HepG2 (cell line): ENCODE data around the gene SYT11. TPM values are rescaled to one million over a fixed set of nuclear protein-coding genes. Genes with fewer than 3 reads are reported as not detected.

Source experiments
- ATAC-seq: fragments of 200-7000 bp; cut with Tn5 transposase; 3 replicates; pipeline ENCODE4 v1.9.1; 2020; ENCODE audit warnings: mild to moderate bottlenecking, moderate library complexity
- BruUV-seq: library from RNA; stranded (reverse); fragments of 400-500 nt; replicated peaks from 2 replicates; lab custom pipeline; 2021; lab: Mats Ljungman, UMichigan
- CTCF ChIA-PET: fragments of 300-600 bp; formaldehyde crosslinking; extraction: SDS; loops from one replicate; lab custom pipeline; 2021; ENCODE audit warnings: low total read pairs, inconsistent platforms, low intra/inter-chr PET ratio; lab: Yijun Ruan, JAX
- POLR2A ChIA-PET: fragments of 350-600 bp; sonication (Branson Sonifier 250); formaldehyde crosslinking; loops from one replicate; lab custom pipeline; 2020; ENCODE audit warnings: antibody characterized with exemption, inconsistent platforms; lab: Yijun Ruan, JAX
- DNase-seq: peaks from one replicate; pipeline ENCODE4 v3.0.0-alpha.2; 2015; ENCODE audit warnings: low spot score
- FAIRE-seq: peaks from 3 replicates; lab custom pipeline; 2011; peaks lifted over from hg19 to GRCh38; lab: Jason Lieb, UNC
- H2AFZ ChIP-seq: one replicate; pipeline ENCODE4 v1.6.1; 2011; ENCODE audit warnings: low read length, inconsistent platforms
- H3K27ac ChIP-seq: fragments of 300-600 bp; 3 replicates; pipeline ENCODE4 v1.8.0; 2011; ENCODE audit warnings: mixed run types, mild to moderate bottlenecking, mixed read lengths, low read length, inconsistent platforms; ENCODE audit not compliant: insufficient read depth; ENCODE audit errors: extremely low read length
- H3K27me3 ChIP-seq, 2 experiments: fragments of 200-600 bp in 1 of 2; 2 replicates in 1 of 2; 3 replicates in 1 of 2; pipeline versions ENCODE4 v1.6.0 to v1.8.0; 2011; ENCODE audit warnings: low read length in 2 of 2, mild to moderate bottlenecking in 2 of 2, moderate library complexity in 2 of 2, inconsistent platforms in 1 of 2; ENCODE audit not compliant: insufficient read depth in 2 of 2, control insufficient read depth in 1 of 2
- H3K36me3 ChIP-seq, 2 experiments: fragments of 200-600 bp in 1 of 2; replicated peaks in 1 of 2; 2 replicates in 1 of 2; 3 replicates in 1 of 2; pipeline versions ENCODE4 v1.5.1 to v1.8.0; 2011; ENCODE audit warnings: low read length in 2 of 2, inconsistent platforms in 1 of 2; ENCODE audit not compliant: insufficient read depth in 2 of 2, control insufficient read depth in 1 of 2
- H3K4me1 ChIP-seq: 2 replicates; pipeline ENCODE4 v1.5.1; 2012; ENCODE audit warnings: low read length, inconsistent platforms; ENCODE audit not compliant: insufficient read depth
- H3K4me2 ChIP-seq: 2 replicates; pipeline ENCODE4 v1.6.0; 2011; ENCODE audit warnings: low read depth, low read length, inconsistent platforms
- H3K4me3 ChIP-seq, 3 experiments: fragments of 200-600 bp in 1 of 3; sonication (generic), shearing (Covaris generic) in 1 of 3; replicated peaks in 1 of 3; 2 replicates each; pipeline ENCODE4 v1.5.1; 2011 to 2016; ENCODE audit warnings: low read length in 3 of 3, inconsistent platforms in 2 of 3, low read depth in 2 of 3, mild to moderate bottlenecking in 2 of 3, control low read depth in 1 of 3, mixed read lengths in 1 of 3; ENCODE audit not compliant: insufficient read depth in 1 of 3
- H3K79me2 ChIP-seq: one replicate; pipeline ENCODE4 v1.6.1; 2011; ENCODE audit warnings: low read length, inconsistent platforms; ENCODE audit not compliant: insufficient read depth
- H3K9ac ChIP-seq: 2 replicates; pipeline ENCODE4 v1.6.0; 2011; ENCODE audit warnings: mild to moderate bottlenecking, low read depth, low read length, inconsistent platforms; ENCODE audit not compliant: insufficient read depth
- H3K9me3 ChIP-seq: 2 replicates; pipeline ENCODE4 v1.5.1; 2012; ENCODE audit warnings: mild to moderate bottlenecking, low read length
- H4K20me1 ChIP-seq: 2 replicates; pipeline ENCODE4 v1.6.0; 2011; ENCODE audit warnings: inconsistent platforms, mild to moderate bottlenecking, low read length, moderate library complexity; ENCODE audit not compliant: insufficient read depth
- BRD4 ChIP-seq: sonication (generic); formaldehyde crosslinking; IDR thresholded peaks from 2 replicates; pipeline ENCODE4 v1.4.0; 2020; ENCODE audit warnings: missing genetic modification reagents
- GATA4 ChIP-seq: sonication (generic); IDR thresholded peaks from 2 replicates; pipeline ENCODE4 v1.6.1; 2016; ENCODE audit warnings: antibody characterized with exemption, low read depth, borderline replicate concordance
- NFIB ChIP-seq: sonication (generic); formaldehyde crosslinking; IDR thresholded peaks from 2 replicates; pipeline ENCODE4 v1.9.0; 2021; ENCODE audit warnings: missing genetic modification reagents, mild to moderate bottlenecking, borderline replicate concordance
- PHF21A ChIP-seq: sonication (generic); formaldehyde crosslinking; IDR thresholded peaks from 2 replicates; pipeline ENCODE4 v1.5.0; 2020; ENCODE audit warnings: mild to moderate bottlenecking, missing genetic modification reagents
- PRDM15 ChIP-seq: sonication (generic); formaldehyde crosslinking; IDR thresholded peaks from 2 replicates; pipeline ENCODE4 v1.4.0; 2020; ENCODE audit warnings: missing genetic modification reagents
- SMAD3 ChIP-seq: sonication (generic); formaldehyde crosslinking; IDR thresholded peaks from 2 replicates; pipeline ENCODE4 v1.4.0; 2020; ENCODE audit warnings: missing genetic modification reagents
- SOX13 ChIP-seq, 3 experiments: fragments of 450-650 bp in 1 of 3; sonication (generic) in 1 of 3; formaldehyde crosslinking in 1 of 3; IDR thresholded peaks in 2 of 3; conservative IDR thresholded peaks in 1 of 3; 2 replicates each; pipeline versions ENCODE4 v1.5.0 to v1.6.1; 2016 to 2020; ENCODE audit warnings: antibody characterized with exemption in 1 of 3, mild to moderate bottlenecking in 1 of 3, missing compliant biosample characterization in 1 of 3, missing genetic modification reagents in 1 of 3, moderate library complexity in 1 of 3
- ZNF234 ChIP-seq: sonication (generic); formaldehyde crosslinking; conservative IDR thresholded peaks from 2 replicates; pipeline ENCODE4 v1.5.1; 2020; ENCODE audit warnings: mild to moderate bottlenecking, missing genetic modification reagents
- ZNF784 ChIP-seq: sonication (generic); formaldehyde crosslinking; IDR thresholded peaks from 2 replicates; pipeline ENCODE4 v1.5.1; 2020; ENCODE audit warnings: missing genetic modification reagents, mild to moderate bottlenecking, borderline replicate concordance
- WGBS: methylation state at CpG from one replicate; pipeline ENCODE4 v1.1.6; 2017; ENCODE audit warnings: low lambda C conversion rate; 5-methylcytosine and 5-hydroxymethylcytosine counted together
- in situ Hi-C: cut with HindIII; loops from 2 replicates; pipeline ENCODE4 v1.10.0; 2017; ENCODE audit warnings: low pct_unique_long_range_greater_than_20kb; ENCODE audit not compliant: extremely low pct_ligation_motif_present
- intact Hi-C: fragments of 100-400 bp; cut with micrococcal nuclease; formaldehyde crosslinking; loops from one replicate; pipeline ENCODE4 v1.10.0; 2022; ENCODE audit not compliant: unreplicated experiment
- polyA plus RNA-seq, 8 experiments: library from polyadenylated mRNA; depleted of rRNA in 3 of 8; stranded (reverse) in 7 of 8; unstranded in 1 of 8; fragments of >200 nt; fragmentation: Illumina TruSeq in 4 of 8; extraction: Trizol in 4 of 8; gene quantifications; 2 replicates each; pipeline versions ENCODE4 v1.2.1 to v1.2.3, GENCODE V29; 2011 to 2016; ENCODE audit warnings: low read depth in 4 of 8, missing spikeins in 1 of 8, mixed read lengths in 1 of 8; ENCODE audit not compliant: insufficient read depth in 1 of 8
- total RNA-seq, 5 experiments: library from RNA; depleted of rRNA; stranded (reverse); fragments of >200 nt; fragmentation: Illumina TruSeq; extraction: Trizol; gene quantifications; 2 replicates each; pipeline ENCODE4 v1.2.3, GENCODE V29; 2016; ENCODE audit warnings: low read depth in 1 of 5
- TF ChIP-seq, protein P1 (sequence below): IDR thresholded peaks from 2 replicates; pipeline ENCODE4 v1.4.0; 2020; ENCODE audit warnings: mild to moderate bottlenecking, missing genetic modification reagents

The SYT11 gene
- total and polyA plus RNA-seq, 2 of the 13 experiments (the other 11 are each of a cell fraction or from before 2014, with no cell fraction given), result 0.22 to 0.59 TPM

- no peak for TF ChIP-seq PRDM15 (CRISPR knock-in tag)
- TF ChIP-seq GATA4, result no peak
- TF ChIP-seq PHF21A (CRISPR knock-in tag), result no peak
- no peak for TF ChIP-seq BRD4 (CRISPR knock-in tag)
- no peak for TF ChIP-seq ZNF234
These were observed 40.8 kb downstream of the SYT11 start (continued) for GRCh38 chr1:155900161-155900560.

DNA sequence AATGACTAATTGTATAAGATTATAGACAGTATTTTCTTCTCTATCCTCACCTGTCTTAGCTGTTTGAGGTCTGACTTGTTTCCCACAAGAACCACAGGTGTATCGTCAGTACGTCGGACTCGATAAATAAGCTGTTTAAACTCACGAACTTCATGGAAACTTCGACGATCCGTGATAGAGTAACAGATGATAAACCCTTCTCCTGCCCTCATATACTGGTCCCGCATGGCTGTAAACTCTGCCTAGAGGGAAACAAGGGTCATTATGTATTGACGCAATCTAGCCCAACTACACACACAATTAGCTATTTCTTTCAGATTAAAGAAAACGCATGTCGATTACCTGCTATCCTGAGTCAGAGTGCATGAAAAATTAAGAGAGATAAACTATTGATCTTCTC, 44.9 kb downstream of the SYT11 start:
- Histone ChIP-seq H3K36me3 (peaks cover 14 to 60% of the 10 kb centered on the region in 2 experiments), H3K27me3 (no peaks in the 10 kb centered on the region), H2AFZ (no peak overlapping the region), H3K4me1 (peaks cover 1% of the 10 kb centered on the region; the same call in 1 of the 2 replicates), H3K9ac (no peak overlapping the region), H3K27ac (no peak overlapping the region), H3K79me2 (peaks cover under 1% of the 10 kb centered on the region), H3K9me3 (no peaks in the 10 kb centered on the region), H3K4me2 (no peak overlapping the region), H4K20me1 (no peaks in the 10 kb centered on the region), H3K4me3 (no peak overlapping the region)
- TF ChIP-seq ZNF784 (CRISPR knock-in tag), result no peak
- no peak for TF ChIP-seq NFIB (CRISPR knock-in tag)
- TF ChIP-seq SMAD3, result no peak
- TF ChIP-seq SOX13 (IDR thresholded peaks at IDR 0.05), result no peak
- TF ChIP-seq SOX13 (CRISPR knock-in tag; conservative IDR thresholded peaks at IDR 0.05 in 1 of 2, IDR thresholded peaks at IDR 0.05 in 1 of 2), result no peak
- TF ChIP-seq, protein P1, sequence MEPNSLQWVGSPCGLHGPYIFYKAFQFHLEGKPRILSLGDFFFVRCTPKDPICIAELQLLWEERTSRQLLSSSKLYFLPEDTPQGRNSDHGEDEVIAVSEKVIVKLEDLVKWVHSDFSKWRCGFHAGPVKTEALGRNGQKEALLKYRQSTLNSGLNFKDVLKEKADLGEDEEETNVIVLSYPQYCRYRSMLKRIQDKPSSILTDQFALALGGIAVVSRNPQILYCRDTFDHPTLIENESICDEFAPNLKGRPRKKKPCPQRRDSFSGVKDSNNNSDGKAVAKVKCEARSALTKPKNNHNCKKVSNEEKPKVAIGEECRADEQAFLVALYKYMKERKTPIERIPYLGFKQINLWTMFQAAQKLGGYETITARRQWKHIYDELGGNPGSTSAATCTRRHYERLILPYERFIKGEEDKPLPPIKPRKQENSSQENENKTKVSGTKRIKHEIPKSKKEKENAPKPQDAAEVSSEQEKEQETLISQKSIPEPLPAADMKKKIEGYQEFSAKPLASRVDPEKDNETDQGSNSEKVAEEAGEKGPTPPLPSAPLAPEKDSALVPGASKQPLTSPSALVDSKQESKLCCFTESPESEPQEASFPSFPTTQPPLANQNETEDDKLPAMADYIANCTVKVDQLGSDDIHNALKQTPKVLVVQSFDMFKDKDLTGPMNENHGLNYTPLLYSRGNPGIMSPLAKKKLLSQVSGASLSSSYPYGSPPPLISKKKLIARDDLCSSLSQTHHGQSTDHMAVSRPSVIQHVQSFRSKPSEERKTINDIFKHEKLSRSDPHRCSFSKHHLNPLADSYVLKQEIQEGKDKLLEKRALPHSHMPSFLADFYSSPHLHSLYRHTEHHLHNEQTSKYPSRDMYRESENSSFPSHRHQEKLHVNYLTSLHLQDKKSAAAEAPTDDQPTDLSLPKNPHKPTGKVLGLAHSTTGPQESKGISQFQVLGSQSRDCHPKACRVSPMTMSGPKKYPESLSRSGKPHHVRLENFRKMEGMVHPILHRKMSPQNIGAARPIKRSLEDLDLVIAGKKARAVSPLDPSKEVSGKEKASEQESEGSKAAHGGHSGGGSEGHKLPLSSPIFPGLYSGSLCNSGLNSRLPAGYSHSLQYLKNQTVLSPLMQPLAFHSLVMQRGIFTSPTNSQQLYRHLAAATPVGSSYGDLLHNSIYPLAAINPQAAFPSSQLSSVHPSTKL, result no peak
- no TSS peak for BruUV-seq
- DNase-seq (no peak), FAIRE-seq (no peak), ATAC-seq (no peak)
- intact Hi-C loops (no loop called here), in situ Hi-C loops (no loop called here)
- 97% methylated on average over 12 of the region's 12 CpGs for WGBS
- POLR2A ChIA-PET, result interaction anchor here (1.2 kb wide), 1 partner anchor 22 kb away, joined by 3 read pairs; no protein-coding TSS in a partner anchor
- CTCF ChIA-PET, result no interaction called here
